22Rv1 (cell line): Measurements from ENCODE around the gene OR1A1.
"Not testable (repeated sequence)": the region's sequence is repeated elsewhere in the genome, so short reads cannot be mapped to it uniquely, and the experiment has no call there.

Source experiments
- H3K27ac ChIP-seq: fragments of 450-650 bp; 2 replicates; pipeline ENCODE4 v1.5.1; 2017
- CTCF ChIP-seq: fragments of 450-650 bp; IDR thresholded peaks from 2 replicates; pipeline ENCODE4 v1.5.1; 2017; ENCODE audit warnings: mild to moderate bottlenecking
- ZFX ChIP-seq: fragments of 450-650 bp; IDR thresholded peaks from 2 replicates; pipeline ENCODE4 v1.6.1; 2017; ENCODE audit warnings: antibody characterized with exemption, borderline replicate concordance

The OR1A1 gene

GRCh38 chr17:3207367-3207766 lies at the start of gene OR1A1:
OR1A1 (plus strand) TSS chr17:3207667; CDS start chr17:3215621, 7,954 bp downstream.
- TF ChIP-seq CTCF = no peak
- TF ChIP-seq ZFX = no peak
- no peak within 1 kb of the TSS for H3K27ac ChIP-seq

- TF ChIP-seq CTCF = no peak
- TF ChIP-seq ZFX = no peak
- no peak overlapping the region for H3K27ac ChIP-seq
Observed at GRCh38 chr17:3167574-3167973, 39.9 kb upstream of the OR1A1 start.

- no peak overlapping the region for H3K27ac ChIP-seq
- TF ChIP-seq ZFX (no peak), CTCF (no peak)
Observed at GRCh38 chr17:3189961-3190360, 17.5 kb upstream of the OR1A1 start.

GRCh38 chr17:3197219-3197618 lies 10.2 kb upstream of the OR1A1 start, which contains the start of gene OR1A2:
OR1A2 (plus strand) TSS chr17:3197519; CDS start chr17:3197519, 0 bp downstream.
- TF ChIP-seq ZFX = no peak
- no peak for TF ChIP-seq CTCF

DNA sequence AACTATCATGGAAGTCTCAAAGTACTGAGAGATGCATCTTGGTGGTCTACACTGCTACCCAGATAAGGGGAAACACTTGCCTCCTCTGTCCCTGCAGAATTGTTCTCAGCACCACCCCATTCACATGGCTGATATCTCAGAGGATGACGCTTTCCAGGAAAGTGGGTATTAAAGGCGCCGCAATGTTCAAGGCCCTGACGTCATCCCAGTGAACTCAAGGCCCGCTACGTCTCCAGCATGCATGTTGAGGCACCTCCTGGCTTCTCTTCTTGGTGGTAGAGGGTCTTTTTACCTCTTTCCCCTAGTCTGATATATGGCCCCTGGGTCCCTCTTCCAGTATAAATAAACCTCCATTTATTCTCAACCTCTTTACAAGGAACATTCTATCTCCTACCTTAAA lies 1.0 kb downstream of the OR1A1 start:
- TF ChIP-seq CTCF (no peak), ZFX (no peak)
- no peak overlapping the region for H3K27ac ChIP-seq

More at GRCh38 chr17:3197219-3197618, 10.2 kb upstream of the OR1A1 start, which contains the start of gene OR1A2:
- no peak within 1 kb of the TSS for H3K27ac ChIP-seq

- H3K27ac ChIP-seq = no peak overlapping the region
- no peak for TF ChIP-seq ZFX
Observed at GRCh38 chr17:3213001-3213400, 5.5 kb downstream of the OR1A1 start.

- no peak for TF ChIP-seq CTCF
- TF ChIP-seq ZFX = no peak
Observed at GRCh38 chr17:3213587-3213986, 6.1 kb downstream of the OR1A1 start.

DNA sequence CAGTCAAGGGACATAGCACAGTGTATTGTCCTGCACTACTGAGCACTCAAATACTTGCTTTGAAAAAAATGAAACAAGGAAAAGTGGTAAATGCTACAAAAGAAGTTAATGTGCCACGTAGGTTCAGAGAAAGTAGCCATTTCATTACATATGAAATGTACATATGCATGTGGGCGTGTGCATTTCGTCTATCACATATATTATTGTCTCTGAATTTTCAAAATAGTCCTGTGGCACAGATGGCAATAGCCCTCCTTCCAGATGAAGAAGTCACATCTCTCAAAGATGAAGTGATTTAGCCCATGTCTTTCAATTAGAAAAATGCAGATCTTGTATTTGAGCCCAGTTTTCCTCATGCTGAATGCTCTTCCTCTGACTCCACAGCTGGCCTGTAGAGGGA lies 12.5 kb downstream of the OR1A1 start:
- H3K27ac ChIP-seq = not testable (repeated sequence)

More at GRCh38 chr17:3213587-3213986, 6.1 kb downstream of the OR1A1 start:
- H3K27ac ChIP-seq = no peak overlapping the region
